H9 (cell line): ENCODE measurements around the gene SUGP1. TPM values are rescaled to one million over a fixed set of nuclear protein-coding genes. Genes with fewer than 3 reads are reported as not detected.

ENCODE experiments used
- DNase-seq: peaks from one replicate; pipeline ENCODE4 v3.0.0-alpha.2; 2017
- H2AFZ ChIP-seq: one replicate; pipeline ENCODE4 v1.6.1; 2013; ENCODE audit warnings: mild to moderate bottlenecking, low read length, control low read depth, moderate library complexity
- H2AK5ac ChIP-seq: 2 replicates; pipeline ENCODE4 v1.6.1; 2013; ENCODE audit warnings: low read length, control low read depth, mixed read lengths; ENCODE audit not compliant: insufficient read length
- H2BK120ac ChIP-seq: one replicate; pipeline ENCODE4 v1.6.1; 2013; ENCODE audit warnings: low read depth, mild to moderate bottlenecking, low read length, control low read depth, inconsistent platforms; ENCODE audit not compliant: poor library complexity, severe bottlenecking
- H2BK12ac ChIP-seq: 2 replicates; pipeline ENCODE4 v1.6.1; 2013; ENCODE audit warnings: low read length, control low read depth, mixed read lengths, low read depth; ENCODE audit not compliant: insufficient read length
- H2BK15ac ChIP-seq: 2 replicates; pipeline ENCODE4 v1.6.1; 2013; ENCODE audit warnings: low read depth, low read length, control low read depth
- H2BK20ac ChIP-seq: one replicate; pipeline ENCODE4 v1.6.1; 2013; ENCODE audit warnings: low read depth, mild to moderate bottlenecking, low read length, control low read depth, inconsistent platforms; ENCODE audit not compliant: poor library complexity, severe bottlenecking
- H2BK5ac ChIP-seq: 2 replicates; pipeline ENCODE4 v1.6.1; 2013; ENCODE audit warnings: low read length, control low read depth, mixed read lengths; ENCODE audit not compliant: insufficient read length
- H3K14ac ChIP-seq: 2 replicates; pipeline ENCODE4 v1.6.1; 2013; ENCODE audit warnings: low read length, control low read depth; ENCODE audit not compliant: insufficient read depth
- H3K18ac ChIP-seq: 2 replicates; pipeline ENCODE4 v1.6.1; 2013; ENCODE audit warnings: low read depth, mild to moderate bottlenecking, mixed read lengths, low read length, control low read depth; ENCODE audit not compliant: insufficient read length
- H3K23ac ChIP-seq: 2 replicates; pipeline ENCODE4 v1.6.1; 2013; ENCODE audit warnings: low read length, control low read depth, mixed read lengths, low read depth; ENCODE audit not compliant: insufficient read length
- H3K23me2 ChIP-seq: 2 replicates; pipeline ENCODE4 v1.6.1; 2013; ENCODE audit warnings: low read depth, mild to moderate bottlenecking, mixed read lengths, low read length, control low read depth; ENCODE audit not compliant: insufficient read length, poor library complexity, severe bottlenecking
- H3K27ac ChIP-seq: 2 replicates; pipeline ENCODE4 v1.5.1; 2013; ENCODE audit warnings: low read length, control low read depth, mixed read lengths, low read depth; ENCODE audit not compliant: insufficient read length
- H3K27me3 ChIP-seq: 2 replicates; pipeline ENCODE4 v1.6.1; 2013; ENCODE audit warnings: low read length, control low read depth, inconsistent platforms; ENCODE audit not compliant: insufficient read depth
- H3K4ac ChIP-seq: 2 replicates; pipeline ENCODE4 v1.6.1; 2013; ENCODE audit warnings: low read depth, mild to moderate bottlenecking, control low read depth, inconsistent platforms, low read length, moderate library complexity
- H3K4me1 ChIP-seq: 2 replicates; pipeline ENCODE4 v1.6.1; 2013; ENCODE audit warnings: low read length, control low read depth, inconsistent platforms; ENCODE audit not compliant: insufficient read depth
- H3K4me2 ChIP-seq: 2 replicates; pipeline ENCODE4 v1.6.1; 2013; ENCODE audit warnings: low read length, control low read depth, mixed read lengths; ENCODE audit not compliant: insufficient read length, insufficient read depth
- H3K56ac ChIP-seq: 2 replicates; pipeline ENCODE4 v1.6.1; 2013; ENCODE audit warnings: low read depth, mild to moderate bottlenecking, mixed read lengths, low read length, control low read depth; ENCODE audit not compliant: insufficient read length
- H3K79me1 ChIP-seq: 2 replicates; pipeline ENCODE4 v1.6.1; 2013; ENCODE audit warnings: low read depth, mild to moderate bottlenecking, moderate library complexity, low read length, control low read depth, inconsistent platforms; ENCODE audit not compliant: insufficient read depth, poor library complexity, severe bottlenecking
- H3K79me2 ChIP-seq: 2 replicates; pipeline ENCODE4 v1.6.1; 2013; ENCODE audit warnings: low read length, control low read depth, inconsistent platforms; ENCODE audit not compliant: insufficient read depth
- H3K9ac ChIP-seq: 2 replicates; pipeline ENCODE4 v1.6.1; 2013; ENCODE audit warnings: low read length, control low read depth, mixed read lengths; ENCODE audit not compliant: insufficient read length; ENCODE audit errors: extremely low read depth
- H3K9me3 ChIP-seq: one replicate; pipeline ENCODE4 v1.6.1; 2013; ENCODE audit warnings: low read depth, low read length, inconsistent platforms; ENCODE audit not compliant: control insufficient read depth
- H3T11ph ChIP-seq: one replicate; pipeline ENCODE4 v1.6.1; 2013; ENCODE audit warnings: mild to moderate bottlenecking, low read length, control low read depth, inconsistent platforms
- H4K20me1 ChIP-seq: one replicate; pipeline ENCODE4 v1.6.1; 2013; ENCODE audit not compliant: control insufficient read depth, insufficient read length, insufficient read depth
- H4K5ac ChIP-seq: 2 replicates; pipeline ENCODE4 v1.6.1; 2013; ENCODE audit warnings: low read depth, mild to moderate bottlenecking, mixed read lengths, low read length, control low read depth; ENCODE audit not compliant: insufficient read length
- H4K8ac ChIP-seq: replicated peaks from 2 replicates; pipeline ENCODE4 v1.6.1; 2013; ENCODE audit warnings: low read length, control low read depth, mixed read lengths, low read depth; ENCODE audit not compliant: insufficient read length
- H4K91ac ChIP-seq: 2 replicates; pipeline ENCODE4 v1.6.1; 2013; ENCODE audit warnings: low read depth, mild to moderate bottlenecking, moderate library complexity, mixed read lengths, low read length, control low read depth; ENCODE audit not compliant: insufficient read length
- H3K27ac Mint-ChIP-seq, 3 experiments: 2 replicates in 2 of 3; 3 replicates in 1 of 3; pipeline ENCODE4 v1.8.0; 2020 to 2021; ENCODE audit warnings: mixed read lengths in 3 of 3, mild to moderate bottlenecking in 1 of 3, moderate library complexity in 1 of 3
- H3K27me3 Mint-ChIP-seq: 2 replicates; pipeline ENCODE4 v1.8.0; 2021; ENCODE audit warnings: low read depth, mild to moderate bottlenecking, moderate library complexity, mixed read lengths
- H3K36me3 Mint-ChIP-seq, 3 experiments: 2 replicates in 2 of 3; 3 replicates in 1 of 3; pipeline ENCODE4 v1.8.0; 2020 to 2021; ENCODE audit warnings: low read depth in 3 of 3, mixed read lengths in 3 of 3; ENCODE audit not compliant: insufficient read depth in 1 of 3
- H3K4me1 Mint-ChIP-seq, 2 experiments: 2 replicates each; pipeline ENCODE4 v1.8.0; 2020; ENCODE audit warnings: mixed read lengths in 2 of 2
- H3K4me3 Mint-ChIP-seq, 2 experiments: 2 replicates in 1 of 2; 3 replicates in 1 of 2; pipeline ENCODE4 v1.8.0; 2020 to 2021; ENCODE audit warnings: mild to moderate bottlenecking in 2 of 2, mixed read lengths in 2 of 2, moderate library complexity in 1 of 2
- H3K9me3 Mint-ChIP-seq, 2 experiments: 2 replicates in 1 of 2; 3 replicates in 1 of 2; pipeline ENCODE4 v1.8.0; 2020; ENCODE audit warnings: mild to moderate bottlenecking in 2 of 2, mixed read lengths in 2 of 2, moderate library complexity in 1 of 2
- CTCF ChIP-seq: fragments of 200-600 bp; sonication (generic); conservative IDR thresholded peaks from 3 replicates; pipeline ENCODE4 v1.8.0; 2021; ENCODE audit warnings: antibody characterized with exemption, mild to moderate bottlenecking
- WGBS: extraction: QIAGEN DNeasy Blood & Tissue Kit; methylation state at CpG from one replicate; pipeline ENCODE4 v1.1.7; 2013; ENCODE audit warnings: missing lambda C conversion rate, low lambda C conversion rate, mixed read lengths; ENCODE audit not compliant: insufficient read length; ENCODE audit errors: extremely low coverage; 5-methylcytosine and 5-hydroxymethylcytosine counted together
- total RNA-seq: library from RNA; stranded (reverse); gene quantifications from 2 replicates; pipeline ENCODE4 v1.2.1, GENCODE V29; 2021

The SUGP1 gene
- total RNA-seq, 1 experiment from 2014 or later: 103 TPM

- Histone ChIP-seq H3K4ac (no peak overlapping the region), H3T11ph (no peak overlapping the region), H3K4me2 (no peak overlapping the region), H3K79me2 (no peaks in the 10 kb centered on the region), H3K27me3 (no peaks in the 10 kb centered on the region), H2AFZ (no peak overlapping the region), H2BK20ac (no peak overlapping the region), H3K18ac (no peak overlapping the region), H3K23me2 (no peaks in the 10 kb centered on the region), H2BK120ac (no peak overlapping the region), H3K14ac (no peak overlapping the region), H3K4me1 (no peaks in the 10 kb centered on the region), H3K27ac (no peak overlapping the region), H2AK5ac (no peak overlapping the region), H3K23ac (no peak overlapping the region), H3K56ac (no peak overlapping the region), H2BK5ac (no peak overlapping the region), H3K9me3 (peaks cover 4% of the 10 kb centered on the region), H3K79me1 (no peaks in the 10 kb centered on the region), H2BK15ac (no peak overlapping the region), H4K91ac (no peak overlapping the region), H3K9ac (no peak overlapping the region), H4K5ac (no peak overlapping the region), H2BK12ac (no peak overlapping the region), H4K8ac (no peak overlapping the region), H4K20me1 (no peaks in the 10 kb centered on the region)
- DNase-seq: no peak
- Mint-ChIP-seq H3K4me1 (no peaks in the 10 kb centered on the region), H3K27me3 (peaks cover 72% of the 10 kb centered on the region), H3K27ac (no peak overlapping the region), H3K4me3 (no peak overlapping the region), H3K36me3 (peaks cover 0 to 7% (median 5%) of the 10 kb centered on the region in 3 experiments; a peak in 3 of 7 replicates), H3K9me3 (peaks cover 22 to 26% of the 10 kb centered on the region in 2 experiments)
- no CpG with 5 or more reads among the region's 2 CpGs for WGBS
- TF ChIP-seq CTCF: no peak
These were observed 86.0 kb downstream of the SUGP1 start for GRCh38 chr19:19234220-19234816.
